OCI-LY7 (cell line): ENCODE data around the gene GPATCH2. TPM values are rescaled to one million over a fixed set of nuclear protein-coding genes. Genes with fewer than 3 reads are reported as not detected.

ENCODE experiments used
- BruUV-seq: library from RNA; stranded (reverse); fragments of 400-500 nt; replicated peaks from 2 replicates; lab custom pipeline; 2021; lab: Mats Ljungman, UMichigan
- CTCF ChIA-PET: fragments of 300-600 bp; sonication (Branson Sonifier 250); formaldehyde crosslinking; loops from one replicate; lab custom pipeline; 2022; ENCODE audit warnings: antibody characterized with exemption; ENCODE audit not compliant: unreplicated experiment; lab: Charles Lee
- POLR2A ChIA-PET: fragments of 300-600 bp; sonication (Branson Sonifier 250); formaldehyde crosslinking; loops from one replicate; lab custom pipeline; 2022; ENCODE audit warnings: antibody characterized with exemption; lab: Charles Lee
- DNase-seq: peaks from one replicate; pipeline ENCODE4 v3.0.0-alpha.2; 2015; ENCODE audit warnings: low spot score
- H2AFZ ChIP-seq: fragments of 200-600 bp; sonication (generic), shearing (Covaris generic); 2 replicates; pipeline ENCODE4 v1.6.1; 2014; ENCODE audit warnings: mild to moderate bottlenecking, antibody characterized with exemption, low read length, moderate library complexity
- H3K27ac ChIP-seq: fragments of 200-600 bp; sonication (generic); 2 replicates; pipeline ENCODE4 v1.5.1; 2014; ENCODE audit warnings: mixed run types, low read depth, mild to moderate bottlenecking, moderate library complexity, low read length, inconsistent platforms; ENCODE audit not compliant: poor library complexity, severe bottlenecking
- H3K36me3 ChIP-seq: fragments of 200-600 bp; sonication (generic); 2 replicates; pipeline ENCODE4 v1.6.1; 2014; ENCODE audit warnings: mild to moderate bottlenecking, antibody characterized with exemption, low read length, moderate library complexity, mixed read lengths; ENCODE audit not compliant: insufficient read depth
- H3K4me1 ChIP-seq: fragments of 200-600 bp; sonication (generic); 2 replicates; pipeline ENCODE4 v1.5.1; 2014; ENCODE audit warnings: mild to moderate bottlenecking, low read length; ENCODE audit not compliant: insufficient read depth, poor library complexity, severe bottlenecking
- H3K4me2 ChIP-seq: fragments of 200-600 bp; sonication (generic); 2 replicates; pipeline ENCODE4 v1.6.1; 2014; ENCODE audit warnings: mild to moderate bottlenecking, low read length
- H3K4me3 ChIP-seq: fragments of 200-600 bp; sonication (generic); 2 replicates; pipeline ENCODE4 v1.5.1; 2014; ENCODE audit warnings: mild to moderate bottlenecking, low read depth, low read length; ENCODE audit not compliant: poor library complexity, severe bottlenecking
- H3K79me2 ChIP-seq: fragments of 200-600 bp; sonication (generic); 2 replicates; pipeline ENCODE4 v1.6.1; 2016; ENCODE audit warnings: low read depth, mild to moderate bottlenecking, low read length, moderate library complexity, mixed read lengths; ENCODE audit not compliant: insufficient read depth
- H3K9me2 ChIP-seq: fragments of 200-600 bp; sonication (generic); 2 replicates; pipeline ENCODE4 v1.6.1; 2016; ENCODE audit warnings: mild to moderate bottlenecking, low read length, mixed read lengths; ENCODE audit not compliant: insufficient read depth
- H3K9me3 ChIP-seq: fragments of 200-600 bp; sonication (generic); 2 replicates; pipeline ENCODE4 v1.6.1; 2014; ENCODE audit warnings: mild to moderate bottlenecking, mixed run types, low read length, mixed read lengths
- H4K20me1 ChIP-seq: fragments of 200-600 bp; sonication (generic); 2 replicates; pipeline ENCODE4 v1.6.1; 2014; ENCODE audit warnings: mild to moderate bottlenecking, antibody characterized with exemption, low read length, moderate library complexity, mixed read lengths; ENCODE audit not compliant: insufficient read depth
- CTCF ChIP-seq: fragments of 200-600 bp; sonication (generic); conservative IDR thresholded peaks from 2 replicates; pipeline ENCODE4 v1.5.1; 2014; ENCODE audit warnings: mild to moderate bottlenecking, antibody characterized with exemption, low read length, moderate library complexity, mixed read lengths
- EZH2phosphoT487 ChIP-seq: fragments of 200-600 bp; sonication (generic); IDR thresholded peaks from 2 replicates; pipeline ENCODE4 v1.6.1; 2018; ENCODE audit warnings: low read depth, borderline replicate concordance, mild to moderate bottlenecking, mixed run types, antibody characterized with exemption, low read length, moderate library complexity, mixed read lengths
- intact Hi-C: fragments of 100-400 bp; cut with micrococcal nuclease; formaldehyde crosslinking; loops from one replicate; pipeline ENCODE4 v1.10.0; 2022; ENCODE audit not compliant: unreplicated experiment
- total RNA-seq, 2 experiments: library from RNA; depleted of rRNA in 1 of 2; stranded (reverse); fragments of >200 nt in 1 of 2; shearing (Covaris generic) in 1 of 2; gene quantifications; 2 replicates each; pipeline ENCODE4 v1.2.3, GENCODE V29; 2014 to 2022

Gene GPATCH2
- total RNA-seq, 2 experiments from 2014 or later: 8.8 to 12.7 TPM

- CTCF ChIA-PET: no interaction called here
- Histone ChIP-seq H3K79me2 (no peaks in the 10 kb centered on the region), H3K27ac (no peak overlapping the region), H3K4me1 (no peaks in the 10 kb centered on the region), H3K4me2 (no peak overlapping the region), H3K9me2 (no peaks in the 10 kb centered on the region), H2AFZ (no peak overlapping the region), H4K20me1 (no peaks in the 10 kb centered on the region), H3K4me3 (no peak overlapping the region), H3K36me3 (no peaks in the 10 kb centered on the region), H3K9me3 (no peaks in the 10 kb centered on the region)
- no peak for TF ChIP-seq EZH2phosphoT487
- TF ChIP-seq CTCF: no peak
- intact Hi-C loops: no loop called here
- DNase-seq: no peak
- BruUV-seq: no TSS peak
- POLR2A ChIA-PET: no interaction called here
Measured at GRCh38 chr1:217642455-217642854, 11.6 kb upstream of the GPATCH2 start.

GRCh38 chr1:217627431-217627830 is 3.5 kb downstream of the GPATCH2 start:
- intact Hi-C loops: no loop called here
- no peak for DNase-seq
- Histone ChIP-seq H3K27ac (no peak overlapping the region), H2AFZ (no peak overlapping the region), H3K9me2 (no peaks in the 10 kb centered on the region), H3K79me2 (peaks cover 41% of the 10 kb centered on the region), H3K4me3 (no peak overlapping the region), H3K4me2 (no peak overlapping the region), H3K36me3 (no peaks in the 10 kb centered on the region), H3K4me1 (peaks cover 17% of the 10 kb centered on the region), H4K20me1 (peaks cover 11% of the 10 kb centered on the region; the same call in 1 of the 2 replicates), H3K9me3 (no peaks in the 10 kb centered on the region)
- ChIA-PET CTCF (no interaction called here), POLR2A (interaction anchor here (0.7 to 1.9 kb wide), 6 partner anchors 9 to 30 kb away, joined by 3 to 10 read pairs (median 3); no protein-coding TSS in a partner anchor)
- TF ChIP-seq CTCF (no peak), EZH2phosphoT487 (no peak)
- no TSS peak for BruUV-seq

- H3K36me3 ChIP-seq: no peaks in the 10 kb centered on the region
- no peak for TF ChIP-seq EZH2phosphoT487
- no peak for TF ChIP-seq CTCF
- no peak for DNase-seq
- CTCF ChIA-PET: no interaction called here
- POLR2A ChIA-PET: interaction anchor here (0.9 to 1.9 kb wide), 2 partner anchors 13 to 17 kb away, joined by 3 to 10 read pairs; no protein-coding TSS in a partner anchor
- no peak overlapping the region for H2AFZ ChIP-seq
- H3K27ac ChIP-seq: no peak overlapping the region
- H3K4me1 ChIP-seq: peaks cover 14% of the 10 kb centered on the region
- no peak overlapping the region for H3K4me3 ChIP-seq
- intact Hi-C loops: no loop called here
- no TSS peak for BruUV-seq
- H3K9me3 ChIP-seq: no peaks in the 10 kb centered on the region
- no peaks in the 10 kb centered on the region for H3K9me2 ChIP-seq
- H4K20me1 ChIP-seq: peaks cover 11% of the 10 kb centered on the region; the same call in 1 of the 2 replicates
- H3K4me2 ChIP-seq: no peak overlapping the region
- peaks cover 46% of the 10 kb centered on the region for H3K79me2 ChIP-seq
Measured at GRCh38 chr1:217626321-217626720, 4.6 kb downstream of the GPATCH2 start.
